Liver (tissue), 9 donors: ENCODE data around the gene SKA3. TPM values are rescaled to one million over a fixed set of nuclear protein-coding genes. Genes with fewer than 3 reads are reported as not detected.
A peak's percentile ranks its signal among the peaks of the same experiment; 100 is the strongest.

ENCODE experiments used
- DNase-seq: peaks from one replicate; pipeline ENCODE4 v3.0.0-alpha.2; 2017; ENCODE audit warnings: low spot score
- H3K27ac ChIP-seq, 2 donors: one replicate each; pipeline ENCODE4 v1.7.0; 2013; ENCODE audit warnings: inconsistent platforms in 2 of 2, low read length in 2 of 2, control low read depth in 1 of 2, low read depth in 1 of 2, mild to moderate bottlenecking in 1 of 2
- H3K27me3 ChIP-seq, 4 donors: one replicate each; pipeline versions ENCODE4 v1.6.1 to v1.7.0; 2013; ENCODE audit warnings: low read length in 3 of 4, inconsistent platforms in 1 of 4, mild to moderate bottlenecking in 1 of 4, moderate library complexity in 1 of 4; ENCODE audit not compliant: control insufficient read depth in 4 of 4, insufficient read depth in 4 of 4
- H3K36me3 ChIP-seq, 4 donors: one replicate each; pipeline versions ENCODE4 v1.6.1 to v1.7.0; 2013; ENCODE audit warnings: low read length in 3 of 4, mild to moderate bottlenecking in 3 of 4, low read depth in 1 of 4, moderate library complexity in 1 of 4; ENCODE audit not compliant: control insufficient read depth in 4 of 4, insufficient read depth in 3 of 4
- H3K4me1 ChIP-seq, 4 donors: one replicate each; pipeline versions ENCODE4 v1.6.1 to v1.7.0; 2013; ENCODE audit warnings: low read length in 3 of 4, mild to moderate bottlenecking in 3 of 4, moderate library complexity in 1 of 4; ENCODE audit not compliant: control insufficient read depth in 4 of 4, insufficient read depth in 4 of 4
- H3K4me3 ChIP-seq, 3 donors: one replicate each; pipeline versions ENCODE4 v1.6.1 to v1.7.0; 2013; ENCODE audit warnings: low read length in 3 of 3, control low read depth in 1 of 3, low read depth in 1 of 3, mild to moderate bottlenecking in 1 of 3
- H3K9ac ChIP-seq, 2 donors: one replicate each; pipeline ENCODE4 v1.7.0; 2013; ENCODE audit warnings: low read length in 2 of 2, mild to moderate bottlenecking in 2 of 2, moderate library complexity in 2 of 2, control low read depth in 1 of 2, low read depth in 1 of 2
- H3K9me3 ChIP-seq, 4 donors: one replicate each; pipeline versions ENCODE4 v1.6.1 to v1.7.0; 2013; ENCODE audit warnings: low read length in 3 of 4; ENCODE audit not compliant: control insufficient read depth in 4 of 4
- CTCF ChIP-seq: fragments of 150-350 bp; IDR thresholded peaks from 2 replicates; pipeline ENCODE4 v1.5.1; 2017; ENCODE audit warnings: improper control_type of control experiment, low read depth, low read length; ENCODE audit not compliant: missing input control
- EGR1 ChIP-seq, 2 donors: IDR thresholded peaks; 2 replicates each; pipeline ENCODE4 v1.6.1; 2016 to 2018; ENCODE audit warnings: antibody characterized with exemption in 2 of 2, low read depth in 2 of 2
- FOXA1 ChIP-seq: IDR thresholded peaks from 2 replicates; pipeline ENCODE4 v1.6.1; 2016; ENCODE audit warnings: antibody characterized with exemption
- FOXA2 ChIP-seq: IDR thresholded peaks from 2 replicates; pipeline ENCODE4 v1.6.1; 2016; ENCODE audit warnings: antibody characterized with exemption
- HNF4G ChIP-seq: IDR thresholded peaks from 2 replicates; pipeline ENCODE4 v1.6.1; 2016; ENCODE audit warnings: antibody characterized with exemption
- JUND ChIP-seq, 2 donors: IDR thresholded peaks; 2 replicates each; pipeline ENCODE4 v1.6.1; 2016; ENCODE audit warnings: antibody characterized with exemption in 2 of 2
- MAX ChIP-seq: IDR thresholded peaks from 2 replicates; pipeline ENCODE4 v1.6.1; 2016; ENCODE audit warnings: antibody characterized with exemption
- NR2F2 ChIP-seq: IDR thresholded peaks from 2 replicates; pipeline ENCODE4 v1.6.1; 2016; ENCODE audit warnings: antibody characterized with exemption
- RAD21 ChIP-seq, 2 donors: IDR thresholded peaks; 2 replicates each; pipeline ENCODE4 v1.6.1; 2016; ENCODE audit warnings: antibody characterized with exemption in 2 of 2, mild to moderate bottlenecking in 2 of 2
- RXRA ChIP-seq, 2 donors: IDR thresholded peaks; 2 replicates each; pipeline ENCODE4 v1.6.1; 2017 to 2018; ENCODE audit warnings: antibody characterized with exemption in 2 of 2, mild to moderate bottlenecking in 1 of 2
- SP1 ChIP-seq: IDR thresholded peaks from 2 replicates; pipeline ENCODE4 v1.6.1; 2018; ENCODE audit warnings: antibody characterized with exemption, mild to moderate bottlenecking
- TAF1 ChIP-seq: conservative IDR thresholded peaks from 2 replicates; pipeline ENCODE4 v1.6.1; 2016; ENCODE audit warnings: antibody characterized with exemption, mild to moderate bottlenecking
- YY1 ChIP-seq: IDR thresholded peaks from 2 replicates; pipeline ENCODE4 v1.6.1; 2016; ENCODE audit warnings: antibody characterized with exemption, mild to moderate bottlenecking
- ZBTB33 ChIP-seq: IDR thresholded peaks from 2 replicates; pipeline ENCODE4 v1.6.1; 2016; ENCODE audit warnings: antibody characterized with exemption
- WGBS: extraction: QIAGEN DNeasy Blood & Tissue Kit; methylation state at CpG from one replicate; pipeline ENCODE4 v1.1.7; 2013; 5-methylcytosine and 5-hydroxymethylcytosine counted together
- polyA plus RNA-seq, 2 donors: library from polyadenylated mRNA; stranded (reverse) in 1 of 2; unstranded in 1 of 2; fragments of 200-250 nt in 1 of 2; fragments of >200 nt in 1 of 2; fragmentation: Nextera tagmentation in 1 of 2; extraction: Ambion mirVana in 1 of 2; gene quantifications; one replicate each; pipeline versions ENCODE4 v1.2.1 to v1.2.3, GENCODE V29; 2013 to 2015
- total RNA-seq, 2 donors: library from RNA; depleted of rRNA; stranded (reverse); fragments of >200 nt; gene quantifications; one replicate each; pipeline ENCODE4 v1.2.3, GENCODE V29; 2014
- TF ChIP-seq, protein P1 (sequence below): IDR thresholded peaks from 2 replicates; pipeline ENCODE4 v1.6.1; 2016; ENCODE audit warnings: antibody characterized with exemption, mild to moderate bottlenecking
- TF ChIP-seq, protein P2 (sequence below): IDR thresholded peaks from 2 replicates; pipeline ENCODE4 v1.6.1; 2016; ENCODE audit warnings: antibody characterized with exemption
- donor health status: healthy.
- donor health status: healthy.
- donor health status: healthy.
- donor health status: healthy.
- donor health status: healthy.

SKA3 gene
- 1 to 10 TPM in 1 of 2 donors, under 1 TPM in 1; under 0.01 to 4.9 TPM for total RNA-seq
- under 1 TPM; 0.32 to 0.73 TPM for polyA plus RNA-seq

DNA sequence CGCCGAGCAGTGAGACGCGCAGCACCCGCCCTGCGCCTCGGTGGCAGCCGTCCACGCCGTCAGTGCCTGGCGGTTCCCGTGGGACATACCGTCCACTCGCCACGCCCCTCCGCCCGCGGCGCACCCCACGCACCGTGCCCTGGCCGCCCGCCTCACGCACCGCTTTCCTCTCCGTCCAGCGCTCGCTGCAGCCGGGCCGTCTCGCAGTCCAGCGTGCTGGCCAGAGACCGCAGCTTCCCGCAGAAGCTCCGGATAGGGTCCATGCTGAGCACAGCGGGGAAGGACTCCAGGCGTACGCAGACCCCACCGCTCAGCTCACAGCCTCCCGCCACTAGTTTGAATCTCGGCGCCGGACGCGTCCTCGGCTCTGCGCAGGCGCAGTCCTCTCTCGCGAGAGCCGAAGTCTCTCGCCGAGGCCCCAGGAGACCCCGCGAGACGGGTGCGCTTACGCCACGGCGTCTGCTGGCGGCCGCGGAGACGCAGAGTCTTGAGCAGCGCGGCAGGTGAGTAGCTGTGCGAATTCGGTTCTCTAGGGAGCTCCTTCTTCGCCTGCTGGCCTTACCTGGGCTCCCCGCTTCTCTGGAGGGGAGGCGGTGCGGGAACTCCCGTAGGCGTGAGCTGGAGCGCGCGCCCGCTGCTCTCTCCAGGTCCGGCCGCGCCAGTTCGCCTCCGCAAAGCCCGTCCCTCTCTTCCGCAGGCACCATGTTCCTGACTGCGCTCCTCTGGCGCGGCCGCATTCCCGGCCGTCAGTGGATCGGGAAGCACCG lies at the start of gene SKA3, which contains the start of gene MRPL57:
Gene SKA3, minus strand, starts transcription at position 338 of the 767 bp plus-strand sequence. Its CDS starts 75 bp downstream, at position 263.
Gene MRPL57, plus strand, starts transcription at position 444 of the 767 bp plus-strand sequence. Its CDS starts 259 bp downstream, at position 703.
- DNase-seq = peak; percentile 94
- Histone ChIP-seq H3K9ac (peak within 1 kb of the TSS; percentile 81 to 86), H3K36me3 (peaks cover 0 to 2% (median 0%) of the 10 kb centered on the region in 4 donors), H3K4me1 (peaks cover 6 to 19% (median 15%) of the 10 kb centered on the region in 4 donors), H3K9me3 (no peaks in the 10 kb centered on the region), H3K27me3 (no peaks in the 10 kb centered on the region), H3K4me3 (peak within 1 kb of the TSS; percentile 57 to 84 (median 68)), H3K27ac (peak within 1 kb of the TSS; percentile 78 to 93)
- TF ChIP-seq ZBTB33 (peak; percentile 100), TAF1 (peak; percentile 93), NR2F2 (no peak), FOXA2 (no peak), SP1 (peak; percentile 28), RXRA (IDR thresholded peaks at IDR 0.05) (peak; percentile 30 to 64), YY1 (peak; percentile 94), CTCF (no peak), RAD21 (IDR thresholded peaks at IDR 0.05) (peak in 1 of 2 donors; percentile 3)
- TF ChIP-seq, protein P1, sequence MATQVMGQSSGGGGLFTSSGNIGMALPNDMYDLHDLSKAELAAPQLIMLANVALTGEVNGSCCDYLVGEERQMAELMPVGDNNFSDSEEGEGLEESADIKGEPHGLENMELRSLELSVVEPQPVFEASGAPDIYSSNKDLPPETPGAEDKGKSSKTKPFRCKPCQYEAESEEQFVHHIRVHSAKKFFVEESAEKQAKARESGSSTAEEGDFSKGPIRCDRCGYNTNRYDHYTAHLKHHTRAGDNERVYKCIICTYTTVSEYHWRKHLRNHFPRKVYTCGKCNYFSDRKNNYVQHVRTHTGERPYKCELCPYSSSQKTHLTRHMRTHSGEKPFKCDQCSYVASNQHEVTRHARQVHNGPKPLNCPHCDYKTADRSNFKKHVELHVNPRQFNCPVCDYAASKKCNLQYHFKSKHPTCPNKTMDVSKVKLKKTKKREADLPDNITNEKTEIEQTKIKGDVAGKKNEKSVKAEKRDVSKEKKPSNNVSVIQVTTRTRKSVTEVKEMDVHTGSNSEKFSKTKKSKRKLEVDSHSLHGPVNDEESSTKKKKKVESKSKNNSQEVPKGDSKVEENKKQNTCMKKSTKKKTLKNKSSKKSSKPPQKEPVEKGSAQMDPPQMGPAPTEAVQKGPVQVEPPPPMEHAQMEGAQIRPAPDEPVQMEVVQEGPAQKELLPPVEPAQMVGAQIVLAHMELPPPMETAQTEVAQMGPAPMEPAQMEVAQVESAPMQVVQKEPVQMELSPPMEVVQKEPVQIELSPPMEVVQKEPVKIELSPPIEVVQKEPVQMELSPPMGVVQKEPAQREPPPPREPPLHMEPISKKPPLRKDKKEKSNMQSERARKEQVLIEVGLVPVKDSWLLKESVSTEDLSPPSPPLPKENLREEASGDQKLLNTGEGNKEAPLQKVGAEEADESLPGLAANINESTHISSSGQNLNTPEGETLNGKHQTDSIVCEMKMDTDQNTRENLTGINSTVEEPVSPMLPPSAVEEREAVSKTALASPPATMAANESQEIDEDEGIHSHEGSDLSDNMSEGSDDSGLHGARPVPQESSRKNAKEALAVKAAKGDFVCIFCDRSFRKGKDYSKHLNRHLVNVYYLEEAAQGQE = peak; percentile 69
- WGBS = under 1% methylated on average over 93 of the region's 93 CpGs

GRCh38 chr13:21225082-21225481 lies 48.7 kb upstream of the SKA3 start:
- Histone ChIP-seq H3K4me3 (no peak overlapping the region), H3K9me3 (peaks cover 0 to 3% (median 0%) of the 10 kb centered on the region in 4 donors), H3K4me1 (no peaks in the 10 kb centered on the region), H3K27ac (no peak overlapping the region), H3K9ac (no peak overlapping the region), H3K27me3 (no peaks in the 10 kb centered on the region), H3K36me3 (no peaks in the 10 kb centered on the region)
- no peak for DNase-seq
- WGBS = 85% methylated on average over 6 of the region's 6 CpGs
- TF ChIP-seq EGR1 (IDR thresholded peaks at IDR 0.05; ENCODE audit: low read depth in 2 of 2) (no peak), JUND (IDR thresholded peaks at IDR 0.05) (no peak), YY1 (no peak), FOXA2 (no peak), CTCF (no peak), RAD21 (IDR thresholded peaks at IDR 0.05) (no peak), MAX (no peak), SP1 (no peak), HNF4G (no peak), FOXA1 (no peak), TAF1 (no peak), RXRA (IDR thresholded peaks at IDR 0.05) (no peak)
- TF ChIP-seq, protein P2, sequence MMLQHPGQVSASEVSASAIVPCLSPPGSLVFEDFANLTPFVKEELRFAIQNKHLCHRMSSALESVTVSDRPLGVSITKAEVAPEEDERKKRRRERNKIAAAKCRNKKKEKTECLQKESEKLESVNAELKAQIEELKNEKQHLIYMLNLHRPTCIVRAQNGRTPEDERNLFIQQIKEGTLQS = no peak
- TF ChIP-seq, protein P1 = no peak
